GDM1 (cell line): ENCODE data around the gene RAB37.

Experiments
- DNase-seq: peaks from one replicate; lab custom pipeline; 2025; lab: John Stamatoyannopoulos, UW

Gene RAB37

GRCh38 chr17:74728033-74728701 lies 8.9 kb upstream of the RAB37 start:
- DNase-seq: no peak

DNA sequence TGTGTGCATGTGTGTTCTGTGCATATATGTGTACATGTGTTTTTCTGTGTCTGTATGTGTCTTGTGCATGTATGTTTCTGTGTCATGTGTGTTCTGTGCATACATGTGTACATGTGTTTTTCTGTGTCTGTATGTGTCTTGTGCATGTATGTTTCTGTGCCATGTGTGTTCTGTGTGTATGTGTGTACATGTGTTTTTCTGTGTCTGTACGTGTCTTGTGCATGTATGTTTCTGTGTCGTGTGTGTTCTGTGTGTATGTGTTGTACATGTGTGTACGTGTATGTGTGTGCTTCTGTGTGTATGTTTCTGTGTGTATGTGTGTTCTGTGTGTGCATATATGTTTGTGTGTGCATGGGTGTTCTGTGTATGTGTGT lies 8.4 kb upstream of the RAB37 start:
- DNase-seq: no peak

GRCh38 chr17:74729368-74729767 lies 7.7 kb upstream of the RAB37 start:
- no peak for DNase-seq

GRCh38 chr17:74729866-74730265 lies 7.2 kb upstream of the RAB37 start:
- DNase-seq: no peak

DNA sequence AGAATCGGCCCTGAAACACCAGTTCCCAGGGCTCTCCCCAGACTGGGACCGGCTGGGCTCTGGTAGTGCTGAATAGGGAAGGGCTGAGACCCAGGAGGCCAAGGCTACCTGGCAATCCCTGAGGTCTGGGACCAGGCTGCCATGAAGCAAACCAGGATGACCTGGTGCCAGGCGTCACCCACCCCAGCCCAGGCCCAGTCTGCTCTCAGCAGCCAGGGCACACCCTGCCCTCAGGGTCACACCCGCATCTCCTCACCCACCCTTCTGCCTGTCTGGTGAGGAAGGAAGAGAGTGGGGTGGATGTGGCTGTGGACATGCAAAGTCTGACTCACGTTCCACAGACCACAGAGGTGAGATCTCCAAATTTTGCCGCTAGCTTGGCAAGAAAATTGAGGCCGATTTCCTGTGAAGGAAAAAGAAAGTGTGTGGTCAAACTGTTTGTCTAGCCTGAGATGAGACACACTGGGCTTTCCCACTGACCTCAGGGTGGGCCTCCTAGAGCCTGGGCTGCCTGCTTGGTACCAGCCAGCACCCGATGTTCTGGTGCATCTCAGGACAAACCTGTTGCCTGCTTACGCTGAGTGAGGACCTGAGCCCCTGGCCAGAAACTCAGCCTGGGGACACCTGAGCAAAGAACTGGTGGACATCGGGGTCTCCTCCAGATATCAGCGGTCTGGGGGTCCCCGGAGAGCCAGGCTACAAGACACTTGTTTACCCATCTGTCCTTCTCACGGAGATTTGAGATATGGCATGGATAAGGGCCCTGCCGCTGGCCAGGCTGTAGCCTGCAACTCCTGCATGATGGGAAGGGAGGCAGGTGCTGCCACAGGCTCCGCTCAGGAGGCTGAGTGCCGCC lies 6.3 kb upstream of the RAB37 start:
- peak; percentile 60 for DNase-seq

DNA sequence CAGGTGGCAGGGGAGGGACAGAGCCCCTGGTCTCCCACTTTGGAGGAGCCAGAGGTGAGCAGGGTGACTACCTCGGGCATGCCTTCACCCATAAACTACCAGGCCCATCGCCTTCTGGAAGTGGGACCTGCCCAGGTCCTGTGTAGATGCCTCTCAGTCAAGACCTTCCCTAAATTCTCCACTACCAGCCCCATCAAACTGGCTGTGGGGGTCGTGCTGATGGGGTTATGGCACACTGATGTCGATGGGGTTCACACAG lies 5.8 kb upstream of the RAB37 start:
- DNase-seq: no peak

GRCh38 chr17:74732042-74732867 lies 4.8 kb upstream of the RAB37 start:
- no peak for DNase-seq

DNA sequence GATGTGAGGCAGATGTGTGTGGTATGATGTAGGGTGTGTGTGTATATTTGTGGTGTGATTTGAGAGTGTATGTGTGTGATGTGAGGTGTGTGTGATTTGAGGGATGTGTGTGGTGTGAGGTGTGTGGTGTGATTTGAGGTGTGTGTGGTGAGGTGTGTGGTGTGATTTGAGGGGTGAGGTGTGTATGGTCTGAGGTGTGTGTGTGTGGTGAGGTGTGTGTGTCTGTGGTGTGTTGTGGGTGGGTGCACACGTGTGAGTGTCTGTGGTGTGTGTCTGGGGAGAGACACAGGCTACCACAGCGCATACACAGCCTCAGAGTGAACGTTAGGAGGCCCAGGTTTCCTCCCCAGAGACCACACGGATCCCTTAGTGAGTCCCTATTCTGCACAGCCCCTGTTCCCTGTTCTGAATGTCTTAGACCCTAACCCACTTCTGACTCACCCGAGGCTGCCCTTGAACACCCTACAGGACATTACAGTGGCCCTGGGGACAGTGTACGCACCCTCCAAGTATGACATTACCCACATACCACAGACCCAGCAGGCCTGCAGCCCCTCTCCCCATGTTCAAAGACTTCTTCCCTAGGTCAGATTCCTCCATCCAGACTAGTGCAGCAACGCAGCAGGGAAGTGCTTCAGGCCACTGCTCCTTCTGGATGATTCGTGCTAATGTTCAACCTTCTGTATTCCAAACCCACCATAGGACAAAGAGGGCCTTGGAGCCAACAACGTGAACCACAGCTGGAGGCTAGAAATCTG lies 3.5 kb upstream of the RAB37 start:
- no peak for DNase-seq

DNA sequence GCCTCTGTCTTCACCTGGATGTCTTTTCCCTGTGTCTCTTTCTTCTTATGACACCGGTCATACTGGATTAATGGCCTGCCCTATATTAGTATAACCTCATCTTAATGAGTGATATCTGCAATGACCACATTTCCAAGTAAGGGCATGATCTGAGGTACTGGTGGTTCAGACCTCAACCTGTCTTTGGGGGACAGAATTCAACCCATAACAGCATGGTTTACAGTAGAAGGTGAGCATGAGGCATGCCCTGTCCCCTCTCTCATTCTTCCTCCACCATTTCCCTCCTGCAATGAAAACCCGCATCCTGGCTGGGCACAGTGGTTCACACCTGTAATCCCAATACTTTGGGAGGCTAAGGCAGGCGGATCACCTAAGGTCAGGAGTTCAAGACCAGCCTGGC lies 2.8 kb upstream of the RAB37 start:
- DNase-seq: no peak

- DNase-seq: peak; percentile 65
Measured at GRCh38 chr17:74737299-74738050, 419 bp downstream of the RAB37 start.

- DNase-seq: peak; percentile 95
Measured at GRCh38 chr17:74738051-74738996, 1.3 kb downstream of the RAB37 start.

DNA sequence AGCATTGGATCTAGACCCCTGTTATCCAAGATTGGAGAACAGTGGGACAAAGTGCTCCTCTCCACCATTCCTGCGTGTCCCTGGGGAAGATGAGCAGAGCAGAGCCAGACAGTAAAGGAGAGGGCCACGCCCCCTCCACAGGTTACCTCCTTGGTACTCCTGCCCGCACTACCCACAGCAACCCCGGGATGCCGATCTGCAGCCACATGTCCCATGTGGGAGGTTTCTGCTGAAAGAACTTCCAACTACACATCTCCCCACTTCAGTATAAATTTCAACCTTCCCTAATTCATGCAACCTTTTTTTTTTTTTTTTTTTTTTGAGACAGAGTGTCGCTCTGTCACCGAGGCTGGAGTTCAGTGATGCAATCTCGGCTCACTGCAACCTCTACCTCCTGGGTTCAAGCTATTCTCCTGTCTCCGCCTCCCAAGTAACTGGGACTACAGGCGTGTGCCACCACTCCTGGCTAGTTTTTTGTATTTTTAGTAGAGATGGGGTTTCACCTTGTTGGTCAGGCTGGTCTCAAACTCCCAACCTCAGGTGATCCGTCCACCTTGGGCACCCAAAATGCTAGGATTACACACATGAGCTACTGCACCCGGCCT lies 2.3 kb downstream of the RAB37 start:
- no peak for DNase-seq

GRCh38 chr17:74740173-74740572 lies 3.1 kb downstream of the RAB37 start:
- no peak for DNase-seq

- DNase-seq: no peak
Measured at GRCh38 chr17:74740641-74741387, 3.8 kb downstream of the RAB37 start.

GRCh38 chr17:74742153-74742515 lies 5.1 kb downstream of the RAB37 start:
- peak; percentile 73 for DNase-seq

GRCh38 chr17:74742978-74743545 lies 6.0 kb downstream of the RAB37 start:
- no peak for DNase-seq

DNA sequence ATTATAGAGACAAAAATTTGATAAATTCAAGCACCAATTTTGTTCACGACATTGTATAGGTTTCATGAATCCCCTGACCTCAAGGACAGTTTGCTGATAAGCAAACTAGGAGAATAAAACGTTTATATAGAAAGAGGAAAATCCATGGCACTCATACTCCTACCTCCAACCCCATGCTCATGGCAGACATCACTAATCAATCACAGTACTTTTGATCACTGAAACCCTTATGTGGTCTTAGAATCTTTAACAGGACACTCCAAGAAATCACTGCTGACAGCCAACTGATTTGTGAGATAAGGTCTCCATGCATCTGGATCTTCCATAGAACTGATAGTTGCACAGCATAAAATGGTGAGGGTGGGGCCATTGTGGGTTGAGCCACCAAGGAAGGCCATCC lies 6.7 kb downstream of the RAB37 start:
- DNase-seq: no peak

- no peak for DNase-seq
Measured at GRCh38 chr17:74744349-74744713, 7.3 kb downstream of the RAB37 start.
